GM21367 (cell line): ENCODE data around the gene UBASH3B.
"Not testable (repeated sequence)": the region's sequence is repeated elsewhere in the genome, so short reads cannot be mapped to it uniquely, and the experiment has no call there.

Experiments used
- ATAC-seq: cut with Tn5 transposase; IDR thresholded peaks from one replicate; pipeline ENCODE4 v1.9.1; 2021; ENCODE audit not compliant: unreplicated experiment

UBASH3B gene, protein sequence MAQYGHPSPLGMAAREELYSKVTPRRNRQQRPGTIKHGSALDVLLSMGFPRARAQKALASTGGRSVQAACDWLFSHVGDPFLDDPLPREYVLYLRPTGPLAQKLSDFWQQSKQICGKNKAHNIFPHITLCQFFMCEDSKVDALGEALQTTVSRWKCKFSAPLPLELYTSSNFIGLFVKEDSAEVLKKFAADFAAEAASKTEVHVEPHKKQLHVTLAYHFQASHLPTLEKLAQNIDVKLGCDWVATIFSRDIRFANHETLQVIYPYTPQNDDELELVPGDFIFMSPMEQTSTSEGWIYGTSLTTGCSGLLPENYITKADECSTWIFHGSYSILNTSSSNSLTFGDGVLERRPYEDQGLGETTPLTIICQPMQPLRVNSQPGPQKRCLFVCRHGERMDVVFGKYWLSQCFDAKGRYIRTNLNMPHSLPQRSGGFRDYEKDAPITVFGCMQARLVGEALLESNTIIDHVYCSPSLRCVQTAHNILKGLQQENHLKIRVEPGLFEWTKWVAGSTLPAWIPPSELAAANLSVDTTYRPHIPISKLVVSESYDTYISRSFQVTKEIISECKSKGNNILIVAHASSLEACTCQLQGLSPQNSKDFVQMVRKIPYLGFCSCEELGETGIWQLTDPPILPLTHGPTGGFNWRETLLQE

DNA sequence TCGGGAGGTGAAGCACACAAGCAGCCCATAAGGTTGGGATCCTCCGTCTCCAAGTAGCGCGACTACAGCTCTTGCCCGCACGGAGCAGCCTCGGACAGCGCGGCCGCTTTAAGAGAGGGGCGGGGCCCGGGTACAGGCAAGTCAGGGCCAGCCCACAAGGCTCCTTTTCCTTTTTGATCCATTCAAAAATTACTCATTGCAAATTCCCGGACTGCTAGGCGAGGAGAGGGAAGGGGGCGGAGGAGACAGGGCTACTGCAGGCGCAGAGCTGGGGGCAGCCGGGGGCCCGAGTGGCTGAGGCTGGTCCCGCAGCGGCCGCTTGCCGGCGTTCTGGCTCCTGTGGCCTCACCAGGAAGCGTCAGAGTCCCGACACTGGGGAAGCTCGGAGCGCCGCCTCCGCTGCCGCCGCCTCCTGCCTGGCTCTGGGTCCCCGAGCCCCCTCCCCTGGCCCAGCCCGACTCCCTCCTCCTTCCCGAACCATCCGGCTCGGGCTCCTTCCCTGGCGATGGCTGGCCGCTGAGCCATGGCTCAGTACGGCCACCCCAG, at the start of gene UBASH3B:
Gene UBASH3B (plus strand): TSS at position 196 of the 546 bp plus-strand sequence. CDS start 328 bp downstream, at position 524.
- peak; percentile 75 for ATAC-seq

DNA sequence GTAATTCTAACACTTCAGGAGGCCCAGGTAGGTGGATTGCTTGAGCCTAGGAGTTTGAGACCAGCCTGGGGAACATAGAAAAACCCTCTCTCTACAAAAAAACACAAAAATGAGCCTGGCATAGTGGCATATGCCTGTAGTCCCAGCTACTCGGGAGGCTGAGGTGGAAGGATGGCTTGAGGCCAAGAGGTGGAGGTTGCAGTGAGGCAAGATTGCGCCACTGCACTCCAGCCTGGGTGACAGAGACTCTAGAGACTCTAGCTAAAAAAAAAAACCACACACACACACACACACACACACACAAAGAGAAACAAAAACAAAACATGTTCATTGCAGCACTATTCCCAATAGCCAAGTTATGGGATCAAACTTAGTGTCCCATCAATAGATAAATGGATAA, 48.4 kb upstream of the UBASH3B start:
- not testable (repeated sequence) for ATAC-seq

DNA sequence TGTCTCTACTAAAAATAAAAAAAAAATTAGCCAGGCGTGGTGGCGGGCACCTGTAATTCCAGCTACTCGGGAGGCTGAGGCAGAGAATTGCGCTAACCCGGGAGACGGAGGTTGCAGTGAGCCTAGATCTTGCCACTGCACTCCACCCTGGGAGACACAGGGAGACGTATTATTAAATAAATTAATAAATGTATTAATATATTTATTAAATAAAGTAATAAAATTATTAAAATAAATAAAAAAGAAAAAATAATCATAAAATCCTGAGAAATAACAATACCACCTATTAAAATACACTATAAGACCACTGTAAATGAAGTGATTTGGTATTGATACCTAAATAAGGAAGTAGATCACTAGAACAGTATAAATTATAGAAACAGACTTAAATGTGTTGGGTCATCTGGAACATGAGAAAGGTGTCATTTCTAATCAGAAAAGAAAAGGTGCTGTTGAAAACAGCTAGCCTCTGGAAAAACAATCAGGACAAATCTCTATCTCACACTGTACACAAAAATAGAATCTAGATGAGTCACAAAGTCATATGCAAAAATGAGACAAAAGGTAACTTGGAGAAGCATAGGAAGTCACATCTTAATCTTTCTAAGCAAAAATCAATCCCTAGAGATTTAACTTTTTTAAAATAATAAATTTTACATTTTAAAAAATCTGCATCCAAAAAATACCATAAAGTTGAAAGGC, 43.2 kb upstream of the UBASH3B start:
- no peak for ATAC-seq

DNA sequence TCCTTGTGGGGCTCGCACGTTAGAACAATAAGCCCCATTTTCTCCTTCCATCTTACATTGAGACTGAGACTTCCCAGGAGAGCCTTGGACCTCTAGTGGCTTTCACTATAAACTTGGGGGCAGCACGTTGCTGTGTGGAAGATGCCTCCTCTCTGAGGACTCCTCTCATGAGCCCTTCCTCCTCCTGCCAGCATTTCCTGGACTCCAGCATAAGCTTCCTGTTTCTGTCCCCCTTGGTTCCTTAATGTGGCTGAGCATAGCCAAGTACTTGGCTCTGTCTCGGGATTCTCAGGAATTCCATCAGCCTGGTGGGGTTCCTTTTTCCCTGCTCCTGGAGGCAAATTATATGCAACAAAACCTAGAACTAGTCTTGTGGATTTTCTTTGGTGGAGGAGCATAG, 38.8 kb upstream of the UBASH3B start:
- ATAC-seq, result no peak

DNA sequence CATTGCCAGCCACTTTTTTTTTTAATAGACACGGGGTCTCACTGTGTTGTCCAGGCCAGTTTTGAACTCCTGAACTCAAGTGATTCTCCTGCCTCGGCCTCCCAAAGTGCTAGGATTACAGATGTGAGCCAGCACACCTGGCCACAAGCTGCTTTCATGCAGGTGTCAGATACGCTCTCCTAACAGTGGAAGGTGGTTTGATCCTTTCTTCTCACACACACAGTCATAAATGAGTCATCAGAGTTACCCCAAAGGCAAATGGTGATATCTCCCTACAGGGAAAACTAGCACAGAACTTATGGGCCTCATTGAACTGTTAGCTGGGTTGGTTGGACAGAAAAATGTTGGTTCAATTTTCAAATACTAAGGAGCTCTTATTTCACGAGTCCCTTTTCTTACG, 38.2 kb upstream of the UBASH3B start:
- no peak for ATAC-seq

DNA sequence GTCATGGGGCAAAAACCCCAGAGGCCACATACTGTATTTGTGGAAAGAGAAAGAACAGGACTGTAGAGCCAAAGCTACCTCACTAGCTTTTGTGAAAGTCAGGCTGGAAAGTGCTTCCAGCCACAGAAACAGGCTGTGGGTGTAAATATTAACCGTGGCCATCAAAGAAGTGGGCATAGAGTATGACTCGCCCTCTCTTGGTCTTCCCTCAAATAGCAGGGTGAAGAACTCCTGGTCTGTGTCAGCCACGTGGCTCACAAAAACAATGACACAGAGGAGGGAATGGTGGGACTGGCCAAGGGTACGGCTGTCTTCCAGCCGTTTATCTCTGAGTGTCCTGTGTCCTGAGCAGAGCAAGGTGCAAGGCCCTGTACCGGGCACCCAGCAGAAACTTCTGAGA, 37.6 kb upstream of the UBASH3B start:
- ATAC-seq, result no peak

DNA sequence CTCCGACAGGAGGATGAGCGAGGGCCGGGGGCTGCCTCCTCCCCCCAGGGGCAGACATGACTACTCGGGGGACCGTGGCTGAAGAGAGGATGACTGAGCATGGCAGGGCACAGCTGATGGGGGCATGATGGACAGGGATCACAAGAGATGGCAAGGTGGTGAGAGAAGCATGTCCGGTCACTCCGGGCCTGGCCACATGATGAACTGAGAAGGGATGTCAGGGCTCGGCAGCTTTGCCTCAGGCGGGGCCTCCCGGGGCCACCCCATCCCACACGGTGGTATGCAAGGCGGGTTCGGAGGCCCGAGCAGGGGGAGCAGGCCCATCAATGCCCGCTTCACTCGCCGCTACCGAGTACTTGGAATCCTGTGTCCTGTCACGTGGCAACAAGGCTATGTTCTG, 36.6 kb upstream of the UBASH3B start:
- ATAC-seq, result no peak

DNA sequence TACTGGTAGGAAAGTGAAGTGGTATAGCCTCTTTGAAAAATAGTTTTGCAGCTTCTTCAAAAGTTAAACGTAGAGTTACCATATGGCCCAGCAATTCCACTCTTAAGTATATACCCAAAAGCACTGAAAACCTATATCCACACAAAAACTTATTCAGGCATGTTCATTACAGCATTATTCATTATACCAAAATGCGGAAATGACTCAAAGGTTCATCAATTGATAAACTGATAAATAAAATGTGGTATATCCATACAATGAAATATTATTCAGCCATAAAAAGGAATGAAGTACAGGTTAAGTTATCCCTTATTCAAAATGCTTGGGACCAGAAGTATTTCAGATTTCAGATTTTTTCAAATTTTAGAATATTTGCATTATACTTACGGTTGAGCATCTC, 35.8 kb upstream of the UBASH3B start:
- no peak for ATAC-seq

DNA sequence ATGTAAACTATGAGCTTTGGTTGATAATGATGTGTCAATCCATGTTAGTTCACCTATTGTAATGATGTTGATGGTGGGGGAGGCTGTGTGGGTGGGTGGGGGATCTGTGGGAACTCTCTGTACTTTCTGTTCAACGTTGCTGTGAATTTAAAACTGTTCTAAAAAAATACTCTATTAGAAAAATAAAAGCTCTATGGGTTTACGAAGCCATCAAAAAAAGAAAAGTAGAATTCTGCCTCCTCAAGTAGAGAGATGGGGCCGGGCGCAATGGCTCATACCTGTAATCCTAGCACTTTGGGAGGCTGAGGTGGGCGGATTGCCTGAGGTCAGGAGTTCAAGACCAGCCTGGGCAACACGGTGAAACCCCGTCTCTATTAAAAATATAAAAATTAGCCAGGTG, 30.0 kb upstream of the UBASH3B start:
- ATAC-seq, result not testable (repeated sequence)

DNA sequence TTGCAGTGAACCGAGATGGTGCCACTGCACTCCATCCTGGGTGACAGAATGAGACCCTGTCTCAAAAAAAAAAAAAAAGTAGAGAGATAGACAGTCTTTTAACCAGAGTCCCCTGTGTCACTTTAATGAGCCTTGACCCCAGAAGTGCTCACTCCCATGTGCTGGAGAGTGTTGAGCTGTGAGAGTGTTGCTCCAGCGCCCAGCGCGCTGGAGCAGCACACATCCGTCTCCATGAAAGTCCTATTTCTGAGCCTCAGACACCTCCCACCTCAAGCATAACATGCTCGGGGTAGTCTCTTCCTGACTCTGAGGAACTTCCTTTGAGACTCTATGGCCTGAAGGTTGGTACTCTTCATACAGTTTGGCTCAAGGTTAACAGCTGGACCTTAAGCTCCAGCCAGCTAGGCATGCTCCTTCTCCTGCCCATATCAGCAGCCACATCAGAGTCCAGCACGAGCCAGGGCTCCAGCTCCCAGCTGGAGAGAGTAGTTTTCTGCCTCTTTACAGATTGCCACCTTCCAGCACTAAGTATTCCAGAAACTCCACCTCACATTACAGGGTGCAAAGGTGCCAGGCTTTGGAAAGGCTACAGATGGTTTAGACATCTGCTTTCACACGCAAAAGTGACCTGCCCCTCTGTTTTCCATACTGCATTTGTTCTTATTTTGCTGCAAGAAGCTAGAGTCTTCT, 29.4 kb upstream of the UBASH3B start:
- ATAC-seq, result no peak

DNA sequence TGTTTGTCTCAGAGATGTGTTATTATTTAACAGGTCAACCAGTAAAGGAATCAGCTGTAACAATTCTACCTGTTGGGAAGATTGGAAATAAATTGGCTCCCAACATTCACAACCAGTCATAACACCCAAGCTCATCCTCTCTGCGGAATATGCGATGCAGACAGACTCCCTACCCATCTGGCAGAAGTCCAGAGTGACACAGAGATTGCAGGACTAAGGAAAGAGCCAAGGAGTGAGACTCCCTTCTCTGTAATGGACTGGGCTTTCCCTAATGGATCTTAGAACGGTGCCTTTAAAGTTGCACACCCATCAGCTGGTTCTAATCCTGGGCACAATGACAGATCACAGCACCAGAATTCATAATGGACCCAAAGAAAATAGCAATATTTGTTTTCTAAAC, 27.8 kb upstream of the UBASH3B start:
- no peak for ATAC-seq

DNA sequence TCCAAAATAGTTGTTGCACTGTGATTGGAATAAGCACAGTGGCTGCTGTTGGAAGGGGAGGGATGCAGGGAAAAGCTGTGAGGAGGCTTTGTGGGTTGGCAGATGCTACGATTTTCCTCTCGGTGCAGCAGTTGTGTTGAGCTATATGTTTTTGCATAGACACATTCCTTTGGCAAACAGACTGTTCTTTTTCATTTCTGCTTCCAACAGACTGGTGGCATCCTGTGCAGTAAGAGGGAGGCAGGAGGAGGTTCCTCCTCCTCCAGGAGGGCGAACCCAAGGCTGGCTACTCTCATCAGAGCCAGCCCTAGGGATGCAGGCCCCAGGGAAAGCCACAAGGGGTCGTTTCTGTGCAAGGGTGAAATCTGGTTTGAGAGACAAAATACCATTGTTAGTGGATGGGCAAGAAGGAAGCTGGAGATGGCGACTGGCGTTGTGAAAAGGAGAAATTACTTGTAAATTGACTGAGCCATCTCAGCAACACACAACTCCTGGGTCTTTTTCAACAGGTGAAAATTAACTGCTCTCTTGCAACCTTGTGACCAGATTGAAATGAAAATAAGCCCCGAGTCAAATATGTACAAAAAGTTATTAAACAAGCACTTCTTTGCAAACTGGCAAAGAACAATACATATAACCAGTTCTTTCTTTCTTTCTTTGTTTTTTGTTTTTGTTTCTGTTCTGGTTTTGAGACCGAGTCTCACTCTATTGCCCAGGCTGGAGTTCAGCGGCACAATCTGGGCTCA, 26.5 kb upstream of the UBASH3B start:
- ATAC-seq, result peak; percentile 70

DNA sequence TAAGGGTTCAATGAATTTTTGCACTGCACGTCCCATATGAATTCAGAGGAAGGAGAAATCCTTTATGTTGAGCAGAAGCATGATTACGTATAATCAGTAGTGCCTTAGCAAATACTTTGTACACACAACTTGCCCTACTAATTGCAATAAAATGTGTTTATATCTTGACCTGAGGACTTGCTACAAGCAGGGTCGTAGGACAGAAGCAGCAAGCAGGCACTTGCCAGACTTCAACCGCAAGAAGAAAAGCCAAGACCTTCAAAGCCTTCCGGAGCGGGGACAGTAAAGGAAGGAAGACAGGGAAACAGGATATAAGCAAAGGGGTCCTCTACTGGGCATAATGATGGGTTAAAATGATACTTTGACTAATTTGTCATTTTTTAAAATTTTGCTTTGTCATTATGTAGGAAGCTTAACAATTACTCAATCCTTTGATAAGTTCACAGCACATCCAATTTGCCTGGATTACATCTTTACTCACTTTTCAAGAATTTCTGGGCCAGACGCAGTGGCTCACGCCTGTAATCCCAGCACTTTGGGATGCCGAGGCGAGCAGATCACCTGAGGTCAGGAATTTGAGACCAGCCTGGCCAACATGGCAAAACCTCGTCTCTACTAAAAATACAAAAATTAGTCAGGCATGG, 23.2 kb upstream of the UBASH3B start:
- ATAC-seq, result no peak

DNA sequence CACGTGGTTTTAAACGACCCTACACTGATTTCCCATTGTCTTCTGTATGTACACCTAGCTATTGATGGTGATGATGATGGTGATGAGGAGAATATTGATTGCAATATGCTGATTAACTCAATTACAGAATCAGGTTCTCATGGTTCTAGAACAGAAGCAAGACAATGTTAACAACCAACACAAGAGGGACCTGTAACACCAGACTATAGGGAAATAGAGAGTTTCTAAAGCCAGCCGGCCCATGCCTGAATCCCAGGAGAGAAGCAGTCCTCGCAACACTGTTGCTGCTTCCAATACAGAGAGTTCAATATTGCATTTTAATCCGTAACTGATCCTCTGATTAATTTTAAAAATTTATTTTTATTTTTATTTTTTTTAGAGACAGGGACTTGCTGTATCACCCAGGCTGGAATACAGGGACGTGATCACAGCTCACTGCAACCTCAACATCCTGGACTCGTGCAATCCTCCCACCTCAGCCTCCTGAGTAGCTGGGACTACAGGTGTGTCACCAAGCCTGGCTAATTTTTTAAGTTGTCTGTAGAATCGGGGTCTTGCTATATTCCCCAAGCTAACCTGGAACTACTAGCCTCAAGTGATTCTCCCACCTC, 22.2 kb upstream of the UBASH3B start:
- ATAC-seq, result no peak

DNA sequence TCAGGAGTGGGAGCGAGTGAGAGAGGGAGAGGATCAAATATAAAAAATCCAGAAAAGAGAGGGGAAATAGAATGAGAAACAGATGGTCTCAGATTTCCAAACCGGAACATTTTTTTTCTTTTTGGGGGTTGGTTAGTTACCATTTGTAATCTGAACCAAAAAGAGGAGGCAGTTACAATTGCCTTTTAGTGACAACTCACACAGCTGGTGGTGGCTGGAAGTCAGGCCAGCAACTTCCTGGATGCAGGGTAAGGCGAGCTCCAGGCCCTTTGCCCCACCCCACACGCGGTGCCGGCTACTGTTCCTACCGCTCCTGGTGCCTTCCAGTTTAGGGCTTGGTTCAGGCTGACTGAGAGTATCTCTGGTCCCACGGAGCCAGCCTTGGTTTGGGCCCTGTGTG, 21.0 kb upstream of the UBASH3B start:
- ATAC-seq, result no peak

DNA sequence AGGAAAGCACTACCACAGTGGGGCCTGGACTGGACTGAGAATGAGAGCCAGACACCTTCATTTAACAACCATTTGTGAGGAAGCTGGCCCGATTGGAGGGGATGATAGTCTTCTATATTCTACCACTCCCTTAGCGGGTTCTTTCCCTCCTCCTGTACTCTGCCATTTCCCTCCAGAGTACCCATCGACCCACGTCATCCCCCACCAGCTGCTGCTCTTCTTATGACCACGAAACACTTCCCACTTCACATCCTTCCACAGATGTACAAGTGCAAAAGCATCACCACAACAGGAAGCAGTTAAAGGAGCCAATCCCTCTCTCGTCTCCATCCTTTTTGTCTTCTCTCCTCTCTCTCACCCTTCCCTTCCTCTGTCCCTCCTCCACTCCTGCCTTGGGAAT, 18.0 kb upstream of the UBASH3B start:
- no peak for ATAC-seq

DNA sequence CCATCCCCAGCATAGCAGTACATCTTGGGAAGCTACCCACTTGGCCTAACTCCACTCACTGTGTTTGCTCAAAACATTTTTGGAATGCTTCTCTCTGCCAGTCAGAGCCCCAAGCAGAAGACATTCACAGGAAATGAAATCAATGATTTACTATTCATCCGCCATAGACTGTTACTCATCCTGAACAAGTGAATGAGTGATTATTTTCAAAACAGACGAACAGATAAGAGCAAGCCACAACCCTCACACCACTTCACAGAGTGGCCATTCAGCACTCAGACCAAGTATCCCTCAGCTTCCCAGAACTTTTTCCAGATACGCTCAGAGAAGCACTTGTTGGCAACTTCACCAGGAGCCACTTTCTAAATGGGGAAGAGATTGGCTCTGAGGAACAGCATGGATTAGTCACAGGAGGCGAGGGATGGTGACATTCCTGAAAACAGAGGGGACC, 13.0 kb upstream of the UBASH3B start:
- ATAC-seq, result no peak

DNA sequence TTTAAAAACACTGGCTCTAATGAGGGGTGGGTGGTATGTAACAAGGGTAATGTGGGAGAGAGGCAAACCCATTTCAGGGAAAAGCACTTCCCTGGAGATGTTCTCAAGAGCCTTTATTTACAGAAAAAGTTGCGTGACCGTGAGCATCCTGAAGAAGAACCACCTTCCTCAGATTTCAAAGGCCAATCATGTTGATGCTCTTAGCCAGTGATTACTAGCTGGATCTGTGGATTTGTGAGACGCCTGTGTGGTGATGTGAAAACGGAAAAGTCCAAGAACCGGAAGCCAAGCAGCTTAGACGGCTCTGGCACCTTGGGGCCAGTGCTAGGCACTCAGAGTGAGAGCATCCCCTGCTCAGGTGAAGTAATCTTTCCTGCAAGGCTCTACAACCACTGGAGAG, 12.6 kb upstream of the UBASH3B start:
- ATAC-seq, result no peak

DNA sequence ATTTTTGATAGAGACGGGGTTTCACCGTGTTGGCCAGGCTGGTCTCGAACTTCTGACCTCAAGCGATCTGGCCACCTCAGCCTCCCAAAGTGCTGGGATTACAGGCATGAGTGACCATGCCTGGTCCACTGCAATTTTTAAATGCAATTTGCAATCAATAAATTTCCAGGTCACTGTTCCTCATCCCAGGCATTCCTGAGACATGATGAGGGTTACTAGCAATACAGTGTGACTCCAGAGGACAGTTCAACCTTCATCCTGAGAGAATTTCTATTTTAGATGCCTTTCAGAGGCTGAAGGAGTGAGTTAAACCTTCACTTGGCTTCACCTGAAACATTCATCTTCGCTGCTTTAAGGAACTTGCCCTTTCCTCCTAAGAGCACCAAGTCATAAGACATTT, 9.7 kb upstream of the UBASH3B start:
- no peak for ATAC-seq
